Measurements from ENCODE around the gene CISH.

The CISH gene

GRCh38 chr3:50635066-50635465 is 23.5 kb upstream of the CISH start:
- no peak for DNase-seq

GRCh38 chr3:50633230-50633790 is 21.7 kb upstream of the CISH start:
- DNase-seq = no peak

GRCh38 chr3:50632450-50632849 is 20.9 kb upstream of the CISH start:
- no peak for DNase-seq

- no peak for DNase-seq
These were observed 19.3 kb upstream of the CISH start for GRCh38 chr3:50630877-50631276.

- DNase-seq = no peak
These were observed 18.8 kb upstream of the CISH start for GRCh38 chr3:50630394-50630793.

- DNase-seq = no peak
These were observed 17.0 kb upstream of the CISH start for GRCh38 chr3:50628601-50629000.

- no peak for DNase-seq
These were observed 16.0 kb upstream of the CISH start for GRCh38 chr3:50627407-50628051.

- no peak for DNase-seq
These were observed 14.8 kb upstream of the CISH start for GRCh38 chr3:50626401-50626800.

- no peak for DNase-seq
These were observed 13.9 kb upstream of the CISH start for GRCh38 chr3:50625231-50626182.

- no peak for DNase-seq
These were observed 13.1 kb upstream of the CISH start for GRCh38 chr3:50624634-50625033.

- DNase-seq = no peak
These were observed 12.4 kb upstream of the CISH start for GRCh38 chr3:50623840-50624474.

GRCh38 chr3:50622881-50623280 is 11.3 kb upstream of the CISH start:
- no peak for DNase-seq

- DNase-seq = no peak
These were observed 9.2 kb upstream of the CISH start for GRCh38 chr3:50620820-50621219.

GRCh38 chr3:50620420-50620819 is 8.8 kb upstream of the CISH start:
- DNase-seq = no peak

GRCh38 chr3:50617911-50618481 is 6.4 kb upstream of the CISH start:
- no peak for DNase-seq

GRCh38 chr3:50617096-50617791 is 5.7 kb upstream of the CISH start, which contains the start of gene MAPKAPK3:
Gene MAPKAPK3 (plus strand): TSS chr3:50617151. CDS start chr3:50617566, 415 bp downstream.
- DNase-seq = no peak

GRCh38 chr3:50616770-50617095 is 5.2 kb upstream of the CISH start:
- peak; percentile 90 for DNase-seq

- DNase-seq = peak; percentile 77
These were observed 4.6 kb upstream of the CISH start for GRCh38 chr3:50616003-50616769.

- no peak for DNase-seq
These were observed 3.6 kb upstream of the CISH start for GRCh38 chr3:50615190-50615589.

- no peak for DNase-seq
These were observed 1.6 kb upstream of the CISH start for GRCh38 chr3:50612970-50613846.
